Measurements from ENCODE around the gene DCHS2. TPM values are rescaled to one million over a fixed set of nuclear protein-coding genes. Genes with fewer than 3 reads are reported as not detected.

The DCHS2 gene
- total and polyA plus RNA-seq, 2 of the 8 experiments (the other 6 are each of a cell fraction or from before 2014, with no cell fraction given): 0.54 to 2.6 TPM

DNA sequence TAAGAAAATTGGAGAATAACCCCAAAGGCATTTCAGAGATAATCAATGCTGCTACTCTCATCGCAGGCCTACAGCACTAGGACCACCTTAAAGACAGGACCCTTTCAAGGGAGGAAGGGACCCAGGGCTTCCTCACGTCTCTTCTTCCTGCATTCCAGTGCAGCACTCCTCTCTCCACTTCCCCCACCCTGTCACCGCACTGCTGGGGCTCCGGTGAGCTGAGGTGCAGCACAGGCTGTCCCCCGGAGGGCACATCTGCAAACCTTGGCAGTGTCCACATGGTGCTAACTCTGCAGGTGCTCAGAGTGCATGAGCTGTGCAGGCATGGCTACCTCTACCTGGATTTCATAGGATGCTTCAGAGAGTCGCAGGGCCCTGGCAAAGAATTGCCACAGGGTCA is 305.6 kb downstream of the DCHS2 start (continued):
- TF ChIP-seq SUZ12 (IDR thresholded peaks at IDR 0.05; ENCODE audit: low read length) (no peak), SRF (IDR thresholded peaks at IDR 0.05; ENCODE audit: low read depth, low read length) (no peak)

Measured in H1 (cell line).